ENCODE results near the gene ATOSB.

DNA sequence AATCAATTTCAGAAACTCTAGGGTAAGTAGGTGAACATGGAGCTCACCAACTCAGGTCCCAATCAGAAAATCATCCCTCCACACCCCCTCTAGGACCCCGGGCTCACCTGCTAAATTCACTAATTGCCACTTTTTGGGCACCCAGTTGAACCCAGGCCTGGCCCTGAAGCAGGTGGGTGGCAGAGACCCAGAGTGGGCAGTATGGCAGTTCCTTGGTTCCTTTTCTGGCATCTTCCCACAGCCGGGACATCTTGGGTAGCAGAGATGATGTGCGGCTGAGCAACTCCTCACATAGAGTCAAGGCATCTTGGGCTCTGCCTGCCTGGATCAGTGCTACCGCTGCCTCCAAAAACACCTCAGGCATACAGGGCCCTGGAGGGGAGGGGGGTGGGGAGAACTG, 40.3 kb downstream of the ATOSB start:
- no peak for TF ChIP-seq EZH2phosphoT487 (IDR thresholded peaks at IDR 0.05; ENCODE audit: low read length)
- TF ChIP-seq CTCF (IDR thresholded peaks at IDR 0.05; ENCODE audit: low read length): no peak
- TF ChIP-seq EZH2 (optimal IDR thresholded peaks at IDR 0.05; ENCODE audit: low read depth, low read length): no peak
